Tibial nerve (tissue), 3 donors: ENCODE measurements around the gene KCNJ6.

Source experiments
- POLR2A ChIP-seq, 2 donors: fragments of 450-650 bp; IDR thresholded peaks; one replicate each; pipeline ENCODE4 v1.6.1; 2017; ENCODE audit warnings: antibody characterized with exemption in 2 of 2, mild to moderate bottlenecking in 2 of 2, moderate library complexity in 2 of 2
- TF ChIP-seq, protein P1 (sequence below), 5 experiments: fragments of 200-600 bp in 3 of 5; fragments of 450-650 bp in 2 of 5; sonication (generic) in 3 of 5; IDR thresholded peaks; one replicate each; pipeline ENCODE4 v1.5.1; 2016 to 2019; ENCODE audit warnings: antibody characterized with exemption in 5 of 5, mild to moderate bottlenecking in 3 of 5, moderate library complexity in 2 of 5

DNA sequence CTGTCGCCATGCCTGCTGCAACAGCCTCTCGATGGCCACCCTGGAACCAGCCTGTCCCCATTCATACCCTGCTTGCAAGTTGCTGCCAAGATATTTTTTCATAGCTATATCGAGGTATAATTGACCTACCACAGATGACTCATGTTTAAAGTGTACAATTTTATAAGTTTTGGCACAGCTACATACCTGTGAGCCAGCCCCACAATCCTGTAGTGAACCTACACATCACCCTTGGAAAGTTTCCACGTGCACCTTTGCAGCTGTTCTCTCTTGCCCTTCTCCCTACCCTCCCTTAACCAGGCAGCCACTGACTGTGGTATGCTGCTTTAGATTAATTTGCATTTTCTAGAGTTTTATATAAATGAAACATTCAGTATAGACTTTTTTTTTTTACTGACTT, 23.0 kb upstream of the KCNJ6 start:
- TF ChIP-seq, protein P1, sequence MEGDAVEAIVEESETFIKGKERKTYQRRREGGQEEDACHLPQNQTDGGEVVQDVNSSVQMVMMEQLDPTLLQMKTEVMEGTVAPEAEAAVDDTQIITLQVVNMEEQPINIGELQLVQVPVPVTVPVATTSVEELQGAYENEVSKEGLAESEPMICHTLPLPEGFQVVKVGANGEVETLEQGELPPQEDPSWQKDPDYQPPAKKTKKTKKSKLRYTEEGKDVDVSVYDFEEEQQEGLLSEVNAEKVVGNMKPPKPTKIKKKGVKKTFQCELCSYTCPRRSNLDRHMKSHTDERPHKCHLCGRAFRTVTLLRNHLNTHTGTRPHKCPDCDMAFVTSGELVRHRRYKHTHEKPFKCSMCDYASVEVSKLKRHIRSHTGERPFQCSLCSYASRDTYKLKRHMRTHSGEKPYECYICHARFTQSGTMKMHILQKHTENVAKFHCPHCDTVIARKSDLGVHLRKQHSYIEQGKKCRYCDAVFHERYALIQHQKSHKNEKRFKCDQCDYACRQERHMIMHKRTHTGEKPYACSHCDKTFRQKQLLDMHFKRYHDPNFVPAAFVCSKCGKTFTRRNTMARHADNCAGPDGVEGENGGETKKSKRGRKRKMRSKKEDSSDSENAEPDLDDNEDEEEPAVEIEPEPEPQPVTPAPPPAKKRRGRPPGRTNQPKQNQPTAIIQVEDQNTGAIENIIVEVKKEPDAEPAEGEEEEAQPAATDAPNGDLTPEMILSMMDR (IDR thresholded peaks at IDR 0.05) = no peak
- TF ChIP-seq POLR2A (IDR thresholded peaks at IDR 0.05) = no peak
